NCI-H524 treated with DMSO at 0.1 percent for 48 hours (cell line): Measurements from ENCODE around the gene ACD.

ENCODE experiments used
- DNase-seq: peaks from one replicate; lab custom pipeline; 2025; lab: John Stamatoyannopoulos, UW

ACD gene

GRCh38 chr16:67675999-67676398 lies 15.9 kb upstream of the ACD start:
- no peak for DNase-seq

GRCh38 chr16:67675579-67675935 lies 15.5 kb upstream of the ACD start:
- no peak for DNase-seq

GRCh38 chr16:67674851-67675578 lies 15.0 kb upstream of the ACD start:
- no peak for DNase-seq

- DNase-seq, result no peak
Observed at GRCh38 chr16:67673712-67674580, 13.9 kb upstream of the ACD start.

GRCh38 chr16:67672739-67673662 lies 12.9 kb upstream of the ACD start:
- DNase-seq, result no peak

GRCh38 chr16:67672306-67672705 lies 12.2 kb upstream of the ACD start:
- no peak for DNase-seq

- DNase-seq, result no peak
Observed at GRCh38 chr16:67669499-67670101, 9.5 kb upstream of the ACD start.

GRCh38 chr16:67668495-67669157 lies 8.6 kb upstream of the ACD start:
- DNase-seq, result no peak

- DNase-seq, result peak; percentile 93
Observed at GRCh38 chr16:67667817-67668494, 7.9 kb upstream of the ACD start.

- no peak for DNase-seq
Observed at GRCh38 chr16:67667453-67667816, 7.4 kb upstream of the ACD start.

GRCh38 chr16:67666559-67667452 lies 6.7 kb upstream of the ACD start, which contains the start of the genes C16orf86 and ENKD1:
Gene C16orf86 (plus strand): TSS chr16:67666814. CDS start chr16:67666971, 157 bp downstream.
Gene ENKD1 (minus strand): TSS chr16:67666750. CDS start chr16:67666442, 308 bp downstream.
- no peak for DNase-seq

- no peak for DNase-seq
Observed at GRCh38 chr16:67666032-67666551, 6.0 kb upstream of the ACD start.

- no peak for DNase-seq
Observed at GRCh38 chr16:67665598-67665997, 5.5 kb upstream of the ACD start.

- no peak for DNase-seq
Observed at GRCh38 chr16:67664871-67665270, 4.8 kb upstream of the ACD start.

- no peak for DNase-seq
Observed at GRCh38 chr16:67664258-67664657, 4.2 kb upstream of the ACD start.

GRCh38 chr16:67663877-67664222 lies 3.8 kb upstream of the ACD start:
- DNase-seq, result no peak

GRCh38 chr16:67663151-67663876 lies 3.3 kb upstream of the ACD start:
- DNase-seq, result no peak

- DNase-seq, result no peak
Observed at GRCh38 chr16:67662653-67663010, 2.6 kb upstream of the ACD start.
